CD14-positive monocyte (primary cell): ENCODE results near the gene IRAG1. TPM values are rescaled to one million over a fixed set of nuclear protein-coding genes. Genes with fewer than 3 reads are reported as not detected.

Experiments used
- DNase-seq, 3 donors: peaks; one replicate each; pipeline ENCODE4 v3.0.0-alpha.2; 2011 to 2022
- H2AFZ ChIP-seq: 2 replicates; pipeline ENCODE4 v1.6.0; 2012; ENCODE audit warnings: mild to moderate bottlenecking, low read depth, low read length, inconsistent platforms; ENCODE audit not compliant: insufficient read depth, poor library complexity, severe bottlenecking
- H3K27ac ChIP-seq, 2 donors: 1 replicate in 1 of 2; 2 replicates in 1 of 2; pipeline ENCODE4 v1.5.1; 2012 to 2013; ENCODE audit warnings: low read length in 2 of 2, control low read depth in 1 of 2, inconsistent platforms in 1 of 2, low read depth in 1 of 2, mild to moderate bottlenecking in 1 of 2
- H3K27me3 ChIP-seq, 2 donors: one replicate each; pipeline versions ENCODE4 v1.6.0 to v1.6.1; 2011 to 2013; ENCODE audit warnings: low read length in 2 of 2; ENCODE audit not compliant: control insufficient read depth in 2 of 2, insufficient read depth in 2 of 2
- H3K36me3 ChIP-seq, 2 donors: replicated peaks in 1 of 2; 1 replicate in 1 of 2; 2 replicates in 1 of 2; pipeline versions ENCODE4 v1.5.1 to v1.6.1; 2012 to 2013; ENCODE audit warnings: low read length in 2 of 2, control low read depth in 1 of 2, inconsistent platforms in 1 of 2, mild to moderate bottlenecking in 1 of 2; ENCODE audit not compliant: insufficient read depth in 2 of 2, control insufficient read depth in 1 of 2
- H3K4me1 ChIP-seq, 2 donors: 1 replicate in 1 of 2; 2 replicates in 1 of 2; pipeline versions ENCODE4 v1.5.1 to v1.6.1; 2012 to 2013; ENCODE audit warnings: low read length in 2 of 2, control low read depth in 1 of 2, inconsistent platforms in 1 of 2, mild to moderate bottlenecking in 1 of 2, moderate library complexity in 1 of 2; ENCODE audit not compliant: insufficient read depth in 2 of 2, control insufficient read depth in 1 of 2
- H3K4me2 ChIP-seq: replicated peaks from 2 replicates; pipeline ENCODE3; 2012; ENCODE audit warnings: low read length, moderate library complexity, mild to moderate bottlenecking; ENCODE audit not compliant: poor library complexity, severe bottlenecking; ENCODE audit errors: extremely low read depth
- H3K4me3 ChIP-seq, 3 experiments: fragments of 200-600 bp in 1 of 3; sonication (generic) in 1 of 3; replicated peaks in 1 of 3; 1 replicate in 2 of 3; 2 replicates in 1 of 3; pipeline ENCODE4 v1.5.1; 2011 to 2013; ENCODE audit warnings: low read length in 3 of 3, mild to moderate bottlenecking in 3 of 3, control low read depth in 2 of 3, low read depth in 2 of 3, inconsistent platforms in 1 of 3, moderate library complexity in 1 of 3
- H3K79me2 ChIP-seq: 2 replicates; pipeline ENCODE4 v1.6.0; 2012; ENCODE audit warnings: mild to moderate bottlenecking, control low read depth, inconsistent platforms, low read length, moderate library complexity; ENCODE audit not compliant: insufficient read depth
- H3K9ac ChIP-seq: 2 replicates; pipeline ENCODE4 v1.6.0; 2017; ENCODE audit warnings: low read length, mild to moderate bottlenecking; ENCODE audit not compliant: insufficient read depth, poor library complexity, severe bottlenecking
- H3K9me3 ChIP-seq, 2 donors: replicated peaks in 1 of 2; 1 replicate in 1 of 2; 2 replicates in 1 of 2; pipeline versions ENCODE4 v1.5.1 to v1.6.1; 2012 to 2013; ENCODE audit warnings: low read length in 2 of 2, control low read depth in 1 of 2; ENCODE audit not compliant: control insufficient read depth in 1 of 2, insufficient read depth in 1 of 2
- H4K20me1 ChIP-seq: 2 replicates; pipeline ENCODE4 v1.6.0; 2012; ENCODE audit warnings: mild to moderate bottlenecking, low read length, control low read depth, moderate library complexity; ENCODE audit not compliant: insufficient read depth
- H3K27ac Mint-ChIP-seq, 7 donors: one replicate each; pipeline ENCODE4 v1.8.0; 2020; ENCODE audit warnings: mild to moderate bottlenecking in 7 of 7, mixed read lengths in 7 of 7, moderate library complexity in 6 of 7, inconsistent platforms in 2 of 7
- H3K27me3 Mint-ChIP-seq, 3 donors: one replicate each; pipeline ENCODE4 v1.8.0; 2021 to 2022; ENCODE audit warnings: low read depth in 3 of 3, mild to moderate bottlenecking in 3 of 3, mixed read lengths in 3 of 3, moderate library complexity in 3 of 3, inconsistent platforms in 1 of 3
- H3K36me3 Mint-ChIP-seq, 2 donors: one replicate each; pipeline ENCODE4 v1.8.0; 2020; ENCODE audit warnings: mixed read lengths in 2 of 2, inconsistent platforms in 1 of 2, mild to moderate bottlenecking in 1 of 2
- H3K4me1 Mint-ChIP-seq: one replicate; pipeline ENCODE4 v1.8.0; 2020; ENCODE audit warnings: mild to moderate bottlenecking, mixed read lengths
- H3K4me3 Mint-ChIP-seq, 2 donors: one replicate each; pipeline ENCODE4 v1.8.0; 2020; ENCODE audit warnings: mild to moderate bottlenecking in 2 of 2, mixed read lengths in 2 of 2, moderate library complexity in 1 of 2
- H3K9me3 Mint-ChIP-seq, 7 donors: one replicate each; pipeline ENCODE4 v1.8.0; 2020 to 2022; ENCODE audit warnings: mixed read lengths in 7 of 7, mild to moderate bottlenecking in 6 of 7, moderate library complexity in 6 of 7, inconsistent platforms in 2 of 7
- WGBS: methylation state at CpG from one replicate; pipeline ENCODE4 v1.1.5; 2013; ENCODE audit warnings: missing lambda C conversion rate; ENCODE audit not compliant: insufficient coverage; 5-methylcytosine and 5-hydroxymethylcytosine counted together
- intact Hi-C, 2 donors: fragments of 100-400 bp; cut with micrococcal nuclease; formaldehyde crosslinking; loops; one replicate each; pipeline versions ENCODE4 v1.15.0 to v1.15.1; 2023
- polyA plus RNA-seq, 3 donors: library from polyadenylated mRNA; depleted of rRNA in 1 of 3; unstranded in 2 of 3; stranded (reverse) in 1 of 3; fragments of 300-500 nt in 2 of 3; fragments of >200 nt in 1 of 3; fragmentation: Illumina TruSeq in 2 of 3; gene quantifications; 1 replicate in 2 of 3; 2 replicates in 1 of 3; pipeline ENCODE4 v1.2.3, GENCODE V29; 2012 to 2021
- TF ChIP-seq, protein P1 (sequence below): fragments of 200-600 bp; IDR thresholded peaks from one replicate; pipeline ENCODE4 v1.8.0; 2022; ENCODE audit warnings: antibody characterized with exemption, mild to moderate bottlenecking

IRAG1 gene
- polyA plus RNA-seq, 3 donors, result 3.0 to 4.9 (median 3.3) TPM

GRCh38 chr11:10715571-10715970 lies 22.0 kb upstream of the IRAG1 start:
- H3K79me2 ChIP-seq, result no peaks in the 10 kb centered on the region
- H2AFZ ChIP-seq, result no peak overlapping the region
- no peaks in the 10 kb centered on the region for H3K9me3 ChIP-seq
- DNase-seq, result no peak
- intact Hi-C loops, result no loop called here
- 75% methylated on average over 2 of the region's 4 CpGs for WGBS
- H3K4me3 ChIP-seq, result no peak overlapping the region
- H3K9ac ChIP-seq, result no peak overlapping the region
- peaks cover 0 to 1% of the 10 kb centered on the region in 2 donors for H3K36me3 Mint-ChIP-seq
- peaks cover 3 to 9% of the 10 kb centered on the region in 2 donors for H3K27me3 ChIP-seq
- H3K9me3 Mint-ChIP-seq, result peaks cover 0 to 4% (median 2%) of the 10 kb centered on the region in 7 donors
- no peaks in the 10 kb centered on the region for H3K4me1 ChIP-seq
- no peak overlapping the region for H3K27ac Mint-ChIP-seq
- H3K36me3 ChIP-seq, result no peaks in the 10 kb centered on the region
- TF ChIP-seq, protein P1, sequence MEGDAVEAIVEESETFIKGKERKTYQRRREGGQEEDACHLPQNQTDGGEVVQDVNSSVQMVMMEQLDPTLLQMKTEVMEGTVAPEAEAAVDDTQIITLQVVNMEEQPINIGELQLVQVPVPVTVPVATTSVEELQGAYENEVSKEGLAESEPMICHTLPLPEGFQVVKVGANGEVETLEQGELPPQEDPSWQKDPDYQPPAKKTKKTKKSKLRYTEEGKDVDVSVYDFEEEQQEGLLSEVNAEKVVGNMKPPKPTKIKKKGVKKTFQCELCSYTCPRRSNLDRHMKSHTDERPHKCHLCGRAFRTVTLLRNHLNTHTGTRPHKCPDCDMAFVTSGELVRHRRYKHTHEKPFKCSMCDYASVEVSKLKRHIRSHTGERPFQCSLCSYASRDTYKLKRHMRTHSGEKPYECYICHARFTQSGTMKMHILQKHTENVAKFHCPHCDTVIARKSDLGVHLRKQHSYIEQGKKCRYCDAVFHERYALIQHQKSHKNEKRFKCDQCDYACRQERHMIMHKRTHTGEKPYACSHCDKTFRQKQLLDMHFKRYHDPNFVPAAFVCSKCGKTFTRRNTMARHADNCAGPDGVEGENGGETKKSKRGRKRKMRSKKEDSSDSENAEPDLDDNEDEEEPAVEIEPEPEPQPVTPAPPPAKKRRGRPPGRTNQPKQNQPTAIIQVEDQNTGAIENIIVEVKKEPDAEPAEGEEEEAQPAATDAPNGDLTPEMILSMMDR, result no peak
- peaks cover 13 to 35% (median 13%) of the 10 kb centered on the region in 3 donors for H3K27me3 Mint-ChIP-seq
- H3K4me2 ChIP-seq, result no peak overlapping the region
- no peaks in the 10 kb centered on the region for H3K4me1 Mint-ChIP-seq
- no peak overlapping the region for H3K4me3 Mint-ChIP-seq
- no peaks in the 10 kb centered on the region for H4K20me1 ChIP-seq
- H3K27ac ChIP-seq, result no peak overlapping the region

- Histone ChIP-seq H3K79me2 (no peaks in the 10 kb centered on the region), H3K27me3 (peaks cover 0 to 2% of the 10 kb centered on the region in 2 donors), H3K27ac (no peak overlapping the region), H3K9me3 (no peaks in the 10 kb centered on the region), H3K4me2 (no peak overlapping the region), H2AFZ (no peak overlapping the region), H3K36me3 (no peaks in the 10 kb centered on the region), H4K20me1 (no peaks in the 10 kb centered on the region), H3K4me3 (no peak overlapping the region), H3K4me1 (no peaks in the 10 kb centered on the region), H3K9ac (no peak overlapping the region)
- Mint-ChIP-seq H3K27ac (no peak overlapping the region), H3K27me3 (peaks cover 3 to 5% (median 4%) of the 10 kb centered on the region in 3 donors), H3K4me1 (no peaks in the 10 kb centered on the region), H3K9me3 (no peaks in the 10 kb centered on the region), H3K4me3 (no peak overlapping the region), H3K36me3 (no peaks in the 10 kb centered on the region)
- 86% methylated on average over 1 of the region's 5 CpGs for WGBS
- intact Hi-C loops, result no loop called here
- no peak for DNase-seq
- TF ChIP-seq, protein P1, result no peak
Observed at GRCh38 chr11:10709299-10710086, 15.9 kb upstream of the IRAG1 start.
